HepG2 (cell line): ENCODE measurements around the gene CDC42EP4. TPM values are rescaled to one million over a fixed set of nuclear protein-coding genes. Genes with fewer than 3 reads are reported as not detected.

Experiments
- CC2D1A ChIP-seq: sonication (generic); formaldehyde crosslinking; IDR thresholded peaks from 2 replicates; pipeline ENCODE4 v1.8.1; 2023; ENCODE audit warnings: mild to moderate bottlenecking, missing genetic modification reagents
- DRAP1 ChIP-seq: IDR thresholded peaks from 2 replicates; pipeline ENCODE4 v1.6.1; 2016; ENCODE audit warnings: missing genetic modification reagents, missing compliant biosample characterization
- MTF2 ChIP-seq: sonication (generic); formaldehyde crosslinking; IDR thresholded peaks from 2 replicates; pipeline ENCODE4 v1.5.0; 2020; ENCODE audit warnings: missing genetic modification reagents, borderline replicate concordance
- NFATC3 ChIP-seq: sonication (generic); formaldehyde crosslinking; IDR thresholded peaks from 2 replicates; pipeline ENCODE4 v1.5.1; 2020; ENCODE audit warnings: mild to moderate bottlenecking, missing genetic modification reagents
- POLR2AphosphoS5 ChIP-seq: IDR thresholded peaks from 2 replicates; pipeline ENCODE4 v1.6.1; 2012; ENCODE audit warnings: low read depth, low read length
- RBFOX2 ChIP-seq: fragments of 200-400 bp; formaldehyde crosslinking; IDR thresholded peaks from 2 replicates; pipeline ENCODE4 v1.6.1; 2017; ENCODE audit warnings: low read depth, mild to moderate bottlenecking, low read length
- RFXAP ChIP-seq: sonication (generic); formaldehyde crosslinking; IDR thresholded peaks from 2 replicates; pipeline ENCODE4 v1.4.0; 2020; ENCODE audit warnings: missing genetic modification reagents, borderline replicate concordance
- SMARCE1 ChIP-seq: fragments of 450-650 bp; IDR thresholded peaks from 2 replicates; pipeline ENCODE4 v1.6.1; 2017; ENCODE audit warnings: borderline replicate concordance
- ZNF12 ChIP-seq: sonication (generic); formaldehyde crosslinking; IDR thresholded peaks from 2 replicates; pipeline ENCODE4 v1.5.0; 2020; ENCODE audit warnings: missing genetic modification reagents
- ZNF256 ChIP-seq: sonication (generic); formaldehyde crosslinking; conservative IDR thresholded peaks from 2 replicates; pipeline ENCODE4 v1.4.0; 2020; ENCODE audit warnings: missing genetic modification reagents
- ZNF383 ChIP-seq: sonication (generic); formaldehyde crosslinking; IDR thresholded peaks from 2 replicates; pipeline ENCODE4 v1.4.0; 2020; ENCODE audit warnings: missing genetic modification reagents, mild to moderate bottlenecking, borderline replicate concordance
- ZNF552 ChIP-seq: sonication (generic); formaldehyde crosslinking; IDR thresholded peaks from 2 replicates; pipeline ENCODE4 v1.9.0; 2022; ENCODE audit warnings: missing genetic modification reagents, mild to moderate bottlenecking, borderline replicate concordance
- ZNF574 ChIP-seq: sonication (generic); formaldehyde crosslinking; IDR thresholded peaks from 2 replicates; pipeline ENCODE4 v1.4.0; 2020; ENCODE audit warnings: missing genetic modification reagents
- ZNF580 ChIP-seq: IDR thresholded peaks from 2 replicates; pipeline ENCODE4 v1.6.1; 2016; ENCODE audit warnings: low read depth, borderline replicate concordance
- ZNF879 ChIP-seq: sonication (generic); formaldehyde crosslinking; IDR thresholded peaks from 2 replicates; pipeline ENCODE4 v1.8.1; 2023; ENCODE audit warnings: missing genetic modification reagents
- polyA plus RNA-seq, 8 experiments: library from polyadenylated mRNA; depleted of rRNA in 3 of 8; stranded (reverse) in 7 of 8; unstranded in 1 of 8; fragments of >200 nt; fragmentation: Illumina TruSeq in 4 of 8; extraction: Trizol in 4 of 8; gene quantifications; 2 replicates each; pipeline versions ENCODE4 v1.2.1 to v1.2.3, GENCODE V29; 2011 to 2016; ENCODE audit warnings: low read depth in 4 of 8, missing spikeins in 1 of 8, mixed read lengths in 1 of 8; ENCODE audit not compliant: insufficient read depth in 1 of 8
- total RNA-seq, 5 experiments: library from RNA; depleted of rRNA; stranded (reverse); fragments of >200 nt; fragmentation: Illumina TruSeq; extraction: Trizol; gene quantifications; 2 replicates each; pipeline ENCODE4 v1.2.3, GENCODE V29; 2016; ENCODE audit warnings: low read depth in 1 of 5
- TF ChIP-seq, protein P1 (sequence below): sonication (generic); formaldehyde crosslinking; IDR thresholded peaks from 2 replicates; pipeline ENCODE4 v1.5.0; 2020; ENCODE audit warnings: missing genetic modification reagents
- TF ChIP-seq, protein P2 (sequence below): sonication (generic); formaldehyde crosslinking; IDR thresholded peaks from 2 replicates; pipeline ENCODE4 v1.5.1; 2020; ENCODE audit warnings: missing genetic modification reagents, mild to moderate bottlenecking, borderline replicate concordance
- TF ChIP-seq, protein P3 (sequence below): sonication (generic); formaldehyde crosslinking; IDR thresholded peaks from 2 replicates; pipeline ENCODE4 v1.5.0; 2020; ENCODE audit warnings: missing genetic modification reagents, mild to moderate bottlenecking, borderline replicate concordance

CDC42EP4 gene
- total and polyA plus RNA-seq, 2 of the 13 experiments (the other 11 are each of a cell fraction or from before 2014, with no cell fraction given) = 19.0 to 54.0 TPM

DNA sequence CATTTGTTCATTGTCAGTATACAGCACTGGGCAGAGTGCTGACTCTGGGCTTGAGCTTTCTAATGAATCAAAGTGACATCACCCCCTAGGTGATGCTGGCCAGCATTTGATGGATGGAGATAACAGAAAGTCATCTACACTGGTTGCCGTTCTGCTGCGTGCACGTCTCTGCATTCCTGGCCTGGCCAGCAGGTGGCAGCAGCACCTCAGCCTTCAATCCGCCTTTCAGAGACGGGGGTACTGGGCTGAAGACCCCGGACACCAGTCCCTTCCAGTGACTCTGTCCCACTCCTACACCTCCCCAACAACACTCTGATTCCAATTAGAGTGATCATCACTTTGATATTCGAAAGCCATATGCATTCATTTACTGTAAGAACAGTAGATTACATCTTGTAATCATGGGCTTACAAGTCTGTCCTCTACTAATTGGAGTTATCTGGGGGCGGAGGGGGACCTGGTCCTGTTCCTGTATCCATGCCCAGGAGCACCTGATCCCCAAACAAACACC, 56.1 kb downstream of the CDC42EP4 start (continued):
- no peak for TF ChIP-seq ZNF256 (CRISPR knock-in tag)
- TF ChIP-seq, protein P1, sequence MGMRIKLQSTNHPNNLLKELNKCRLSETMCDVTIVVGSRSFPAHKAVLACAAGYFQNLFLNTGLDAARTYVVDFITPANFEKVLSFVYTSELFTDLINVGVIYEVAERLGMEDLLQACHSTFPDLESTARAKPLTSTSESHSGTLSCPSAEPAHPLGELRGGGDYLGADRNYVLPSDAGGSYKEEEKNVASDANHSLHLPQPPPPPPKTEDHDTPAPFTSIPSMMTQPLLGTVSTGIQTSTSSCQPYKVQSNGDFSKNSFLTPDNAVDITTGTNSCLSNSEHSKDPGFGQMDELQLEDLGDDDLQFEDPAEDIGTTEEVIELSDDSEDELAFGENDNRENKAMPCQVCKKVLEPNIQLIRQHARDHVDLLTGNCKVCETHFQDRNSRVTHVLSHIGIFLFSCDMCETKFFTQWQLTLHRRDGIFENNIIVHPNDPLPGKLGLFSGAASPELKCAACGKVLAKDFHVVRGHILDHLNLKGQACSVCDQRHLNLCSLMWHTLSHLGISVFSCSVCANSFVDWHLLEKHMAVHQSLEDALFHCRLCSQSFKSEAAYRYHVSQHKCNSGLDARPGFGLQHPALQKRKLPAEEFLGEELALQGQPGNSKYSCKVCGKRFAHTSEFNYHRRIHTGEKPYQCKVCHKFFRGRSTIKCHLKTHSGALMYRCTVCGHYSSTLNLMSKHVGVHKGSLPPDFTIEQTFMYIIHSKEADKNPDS (CRISPR knock-in tag) = no peak
- TF ChIP-seq, protein P2, sequence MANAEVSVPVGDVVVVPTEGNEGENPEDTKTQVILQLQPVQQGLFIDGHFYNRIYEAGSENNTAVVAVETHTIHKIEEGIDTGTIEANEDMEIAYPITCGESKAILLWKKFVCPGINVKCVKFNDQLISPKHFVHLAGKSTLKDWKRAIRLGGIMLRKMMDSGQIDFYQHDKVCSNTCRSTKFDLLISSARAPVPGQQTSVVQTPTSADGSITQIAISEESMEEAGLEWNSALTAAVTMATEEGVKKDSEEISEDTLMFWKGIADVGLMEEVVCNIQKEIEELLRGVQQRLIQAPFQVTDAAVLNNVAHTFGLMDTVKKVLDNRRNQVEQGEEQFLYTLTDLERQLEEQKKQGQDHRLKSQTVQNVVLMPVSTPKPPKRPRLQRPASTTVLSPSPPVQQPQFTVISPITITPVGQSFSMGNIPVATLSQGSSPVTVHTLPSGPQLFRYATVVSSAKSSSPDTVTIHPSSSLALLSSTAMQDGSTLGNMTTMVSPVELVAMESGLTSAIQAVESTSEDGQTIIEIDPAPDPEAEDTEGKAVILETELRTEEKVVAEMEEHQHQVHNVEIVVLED (CRISPR knock-in tag) = no peak
- TF ChIP-seq ZNF12 (CRISPR knock-in tag) = 0 out of 2 replicates have a peak, but pooled peaks have one; percentile 36
- TF ChIP-seq ZNF552 (CRISPR knock-in tag) = no peak
- TF ChIP-seq POLR2AphosphoS5 = no peak
- TF ChIP-seq CC2D1A (CRISPR knock-in tag) = no peak
- TF ChIP-seq SMARCE1 = no peak
- TF ChIP-seq MTF2 (CRISPR knock-in tag) = no peak; the same call in 1 of the 2 replicates
- no peak; the same call in 1 of the 2 replicates for TF ChIP-seq NFATC3 (CRISPR knock-in tag)
- TF ChIP-seq RFXAP (CRISPR knock-in tag) = no peak
- TF ChIP-seq ZNF879 (CRISPR knock-in tag) = no peak
- no peak for TF ChIP-seq DRAP1 (CRISPR knock-in tag)
- TF ChIP-seq, protein P3, sequence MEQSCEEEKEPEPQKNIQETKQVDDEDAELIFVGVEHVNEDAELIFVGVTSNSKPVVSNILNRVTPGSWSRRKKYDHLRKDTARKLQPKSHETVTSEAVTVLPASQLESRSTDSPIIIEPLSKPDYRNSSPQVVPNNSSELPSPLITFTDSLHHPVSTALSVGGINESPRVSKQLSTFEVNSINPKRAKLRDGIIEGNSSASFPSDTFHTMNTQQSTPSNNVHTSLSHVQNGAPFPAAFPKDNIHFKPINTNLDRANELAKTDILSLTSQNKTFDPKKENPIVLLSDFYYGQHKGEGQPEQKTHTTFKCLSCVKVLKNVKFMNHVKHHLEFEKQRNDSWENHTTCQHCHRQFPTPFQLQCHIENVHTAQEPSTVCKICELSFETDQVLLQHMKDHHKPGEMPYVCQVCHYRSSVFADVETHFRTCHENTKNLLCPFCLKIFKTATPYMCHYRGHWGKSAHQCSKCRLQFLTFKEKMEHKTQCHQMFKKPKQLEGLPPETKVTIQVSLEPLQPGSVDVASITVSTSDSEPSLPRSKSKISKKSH = no peak
- TF ChIP-seq ZNF383 (CRISPR knock-in tag) = no peak
- TF ChIP-seq ZNF574 = peak; percentile 49; the same call in 1 of the 2 replicates
- no peak for TF ChIP-seq RBFOX2
- TF ChIP-seq ZNF580 (CRISPR knock-in tag) = peak; percentile 70; the same call in 1 of the 2 replicates
